Neural progenitor cell (in vitro differentiated cells): ENCODE data around the gene RBFOX2. TPM values are rescaled to one million over a fixed set of nuclear protein-coding genes. Genes with fewer than 3 reads are reported as not detected.

Experiments
- DNase-seq: peaks from one replicate; pipeline ENCODE4 v3.0.0-alpha.2; 2016; ENCODE audit warnings: low spot score
- H2AFZ ChIP-seq: fragments of 200-600 bp; sonication (generic); replicated peaks from 2 replicates; pipeline ENCODE4 v1.6.1; 2016; ENCODE audit warnings: antibody characterized with exemption
- H3F3A ChIP-seq: fragments of 200-600 bp; sonication (generic); 2 replicates; pipeline ENCODE4 v1.6.1; 2016; ENCODE audit warnings: antibody characterized with exemption, low read depth
- H3K27ac ChIP-seq: fragments of 200-600 bp; sonication (generic); 2 replicates; pipeline ENCODE4 v1.5.1; 2016; ENCODE audit warnings: mild to moderate bottlenecking
- H3K27me3 ChIP-seq: fragments of 200-600 bp; sonication (generic); 2 replicates; pipeline ENCODE4 v1.6.1; 2016; ENCODE audit warnings: mild to moderate bottlenecking, moderate library complexity
- H3K36me3 ChIP-seq: fragments of 200-600 bp; sonication (generic); 2 replicates; pipeline ENCODE4 v1.5.1; 2016
- H3K4me1 ChIP-seq: fragments of 200-600 bp; sonication (generic); 2 replicates; pipeline ENCODE4 v1.6.1; 2016; ENCODE audit warnings: mixed run types
- H3K4me2 ChIP-seq: fragments of 200-600 bp; sonication (generic); 2 replicates; pipeline ENCODE4 v1.6.1; 2016
- H3K4me3 ChIP-seq: fragments of 200-600 bp; sonication (generic); 2 replicates; pipeline ENCODE4 v1.5.1; 2016
- H3K79me2 ChIP-seq: fragments of 200-600 bp; sonication (generic); 2 replicates; pipeline ENCODE4 v1.6.1; 2016; ENCODE audit warnings: low read depth
- H3K9ac ChIP-seq: fragments of 200-600 bp; sonication (generic); 2 replicates; pipeline ENCODE4 v1.6.1; 2016
- H3K9me3 ChIP-seq: fragments of 200-600 bp; sonication (generic); 2 replicates; pipeline ENCODE4 v1.5.1; 2016; ENCODE audit warnings: low read depth
- H4K20me1 ChIP-seq: fragments of 200-600 bp; sonication (generic); 2 replicates; pipeline ENCODE4 v1.6.1; 2016; ENCODE audit warnings: low read depth
- H3K27ac Mint-ChIP-seq: 3 replicates; pipeline ENCODE4 v1.8.0; 2021; ENCODE audit warnings: mixed read lengths
- H3K27me3 Mint-ChIP-seq: 2 replicates; pipeline ENCODE4 v1.8.0; 2022; ENCODE audit warnings: low read depth, mild to moderate bottlenecking, inconsistent platforms, moderate library complexity, mixed read lengths; ENCODE audit not compliant: insufficient read depth
- H3K36me3 Mint-ChIP-seq: 3 replicates; pipeline ENCODE4 v1.8.0; 2021; ENCODE audit warnings: mixed read lengths
- H3K4me1 Mint-ChIP-seq: 3 replicates; pipeline ENCODE4 v1.8.0; 2021; ENCODE audit warnings: mixed read lengths
- H3K4me3 Mint-ChIP-seq: 3 replicates; pipeline ENCODE4 v1.8.0; 2021; ENCODE audit warnings: mild to moderate bottlenecking, moderate library complexity, mixed read lengths
- H3K9me3 Mint-ChIP-seq: 3 replicates; pipeline ENCODE4 v1.8.0; 2020; ENCODE audit warnings: mixed read lengths
- CTCF ChIP-seq: fragments of 200-600 bp; sonication (generic); IDR thresholded peaks from 2 replicates; pipeline ENCODE4 v1.5.1; 2017; ENCODE audit warnings: antibody characterized with exemption, mild to moderate bottlenecking
- EZH2 ChIP-seq: fragments of 200-600 bp; sonication (generic); IDR thresholded peaks from 2 replicates; pipeline ENCODE4 v1.6.1; 2017; ENCODE audit warnings: antibody characterized with exemption, mild to moderate bottlenecking, moderate library complexity
- EZH2phosphoT487 ChIP-seq: fragments of 200-600 bp; sonication (generic); IDR thresholded peaks from 2 replicates; pipeline ENCODE4 v1.6.1; 2017; ENCODE audit warnings: antibody characterized with exemption
- total RNA-seq: library from RNA; depleted of rRNA; stranded (reverse); fragments of >200 nt; gene quantifications from 2 replicates; pipeline ENCODE4 v1.2.3, GENCODE V29; 2015; ENCODE audit warnings: low replicate concordance

Gene RBFOX2
- total RNA-seq, 1 donor from 2014 or later, result 163 TPM

GRCh38 chr22:35966314-35967045 is 62.1 kb downstream of the RBFOX2 start:
- Histone ChIP-seq H3K79me2 (peaks cover 96% of the 10 kb centered on the region), H3K27me3 (no peaks in the 10 kb centered on the region), H3K36me3 (no peaks in the 10 kb centered on the region), H3K9ac (no peak overlapping the region), H4K20me1 (peaks cover 33% of the 10 kb centered on the region), H2AFZ (no peak overlapping the region), H3K4me1 (peaks cover 11% of the 10 kb centered on the region), H3K27ac (no peak overlapping the region), H3K4me3 (no peak overlapping the region), H3F3A (peaks cover 9% of the 10 kb centered on the region), H3K4me2 (no peak overlapping the region), H3K9me3 (no peaks in the 10 kb centered on the region)
- H3K4me1 Mint-ChIP-seq, result peaks cover 48% of the 10 kb centered on the region
- no peaks in the 10 kb centered on the region for H3K27me3 Mint-ChIP-seq
- H3K36me3 Mint-ChIP-seq, result peaks cover 2% of the 10 kb centered on the region
- no peak for TF ChIP-seq EZH2
- TF ChIP-seq CTCF, result no peak
- no peak for TF ChIP-seq EZH2phosphoT487
- peak overlapping the region; percentile 59 for H3K27ac Mint-ChIP-seq
- no peak for DNase-seq
- no peak overlapping the region for H3K4me3 Mint-ChIP-seq
- H3K9me3 Mint-ChIP-seq, result no peaks in the 10 kb centered on the region

- no peaks in the 10 kb centered on the region for H3K36me3 ChIP-seq
- DNase-seq, result no peak
- Mint-ChIP-seq H3K36me3 (peaks cover 2% of the 10 kb centered on the region), H3K4me1 (peaks cover 40% of the 10 kb centered on the region), H3K9me3 (no peaks in the 10 kb centered on the region), H3K27me3 (no peaks in the 10 kb centered on the region), H3K4me3 (no peak overlapping the region), H3K27ac (no peak overlapping the region)
- peaks cover 100% of the 10 kb centered on the region for H3K79me2 ChIP-seq
- H3K27me3 ChIP-seq, result no peaks in the 10 kb centered on the region
- peaks cover 14% of the 10 kb centered on the region for H4K20me1 ChIP-seq
- TF ChIP-seq EZH2phosphoT487 (no peak), EZH2 (no peak)
- H3F3A ChIP-seq, result peaks cover 9% of the 10 kb centered on the region
- peak overlapping the region; percentile 16 for H3K27ac ChIP-seq
- H3K4me2 ChIP-seq, result no peak overlapping the region
- no peaks in the 10 kb centered on the region for H3K9me3 ChIP-seq
- no peak overlapping the region for H2AFZ ChIP-seq
- no peak overlapping the region for H3K9ac ChIP-seq
- peaks cover 21% of the 10 kb centered on the region for H3K4me1 ChIP-seq
- no peak overlapping the region for H3K4me3 ChIP-seq
These were observed 65.3 kb downstream of the RBFOX2 start for GRCh38 chr22:35963237-35963810.

GRCh38 chr22:35961480-35962295 is 66.9 kb downstream of the RBFOX2 start:
- H3K36me3 Mint-ChIP-seq, result peaks cover 2% of the 10 kb centered on the region
- no peaks in the 10 kb centered on the region for H3K36me3 ChIP-seq
- peaks cover 9% of the 10 kb centered on the region for H3F3A ChIP-seq
- H3K9me3 ChIP-seq, result no peaks in the 10 kb centered on the region
- peak overlapping the region; percentile 73 for H3K4me2 ChIP-seq
- H3K9ac ChIP-seq, result no peak overlapping the region
- peak; percentile 86 for DNase-seq
- TF ChIP-seq EZH2phosphoT487, result no peak
- TF ChIP-seq EZH2, result no peak
- TF ChIP-seq CTCF, result no peak
- H3K4me3 Mint-ChIP-seq, result peak overlapping the region; percentile 84
- no peak overlapping the region for H2AFZ ChIP-seq
- peak overlapping the region; percentile 19 for H3K27ac ChIP-seq
- peak overlapping the region; percentile 99 for H3K27ac Mint-ChIP-seq
- no peaks in the 10 kb centered on the region for H3K27me3 ChIP-seq
- H4K20me1 ChIP-seq, result peaks cover 5% of the 10 kb centered on the region
- H3K27me3 Mint-ChIP-seq, result no peaks in the 10 kb centered on the region
- H3K79me2 ChIP-seq, result peaks cover 100% of the 10 kb centered on the region
- H3K9me3 Mint-ChIP-seq, result no peaks in the 10 kb centered on the region
- H3K4me1 ChIP-seq, result peaks cover 21% of the 10 kb centered on the region
- peak overlapping the region; percentile 34 for H3K4me3 ChIP-seq
- H3K4me1 Mint-ChIP-seq, result peaks cover 35% of the 10 kb centered on the region
